Neutrophil (primary cell): ENCODE data around the gene MUC2.
A peak's percentile ranks its signal among the peaks of the same experiment; 100 is the strongest.

ENCODE experiments used
- H3K27ac ChIP-seq: fragments of 200-600 bp; sonication (generic); 2 replicates; pipeline ENCODE4 v1.5.1; 2016; ENCODE audit warnings: mild to moderate bottlenecking, moderate library complexity
- H3K27me3 ChIP-seq: fragments of 200-600 bp; sonication (generic); 2 replicates; pipeline ENCODE4 v1.6.0; 2016; ENCODE audit warnings: mild to moderate bottlenecking
- H3K36me3 ChIP-seq: fragments of 200-600 bp; sonication (generic); 2 replicates; pipeline ENCODE4 v1.5.1; 2017
- H3K4me1 ChIP-seq, 2 experiments: fragments of 200-600 bp in 1 of 2; sonication (generic) in 1 of 2; 1 replicate in 1 of 2; 2 replicates in 1 of 2; pipeline versions ENCODE4 v1.5.1 to v1.6.1; 2013 to 2016; ENCODE audit warnings: low read depth in 1 of 2, low read length in 1 of 2, mild to moderate bottlenecking in 1 of 2, moderate library complexity in 1 of 2; ENCODE audit not compliant: control insufficient read depth in 1 of 2, insufficient read depth in 1 of 2
- H3K4me3 ChIP-seq, 2 experiments: fragments of 200-600 bp in 1 of 2; sonication (generic) in 1 of 2; 1 replicate in 1 of 2; 2 replicates in 1 of 2; pipeline ENCODE4 v1.5.1; 2013 to 2016; ENCODE audit warnings: low read depth in 1 of 2, low read length in 1 of 2, mild to moderate bottlenecking in 1 of 2, moderate library complexity in 1 of 2
- H3K9me3 ChIP-seq: fragments of 200-600 bp; sonication (generic); 2 replicates; pipeline ENCODE4 v1.5.1; 2016
- TF ChIP-seq, protein P1 (sequence below): fragments of 200-600 bp; sonication (generic); IDR thresholded peaks from 2 replicates; pipeline ENCODE4 v1.5.1; 2016; ENCODE audit warnings: antibody characterized with exemption

Gene MUC2

DNA sequence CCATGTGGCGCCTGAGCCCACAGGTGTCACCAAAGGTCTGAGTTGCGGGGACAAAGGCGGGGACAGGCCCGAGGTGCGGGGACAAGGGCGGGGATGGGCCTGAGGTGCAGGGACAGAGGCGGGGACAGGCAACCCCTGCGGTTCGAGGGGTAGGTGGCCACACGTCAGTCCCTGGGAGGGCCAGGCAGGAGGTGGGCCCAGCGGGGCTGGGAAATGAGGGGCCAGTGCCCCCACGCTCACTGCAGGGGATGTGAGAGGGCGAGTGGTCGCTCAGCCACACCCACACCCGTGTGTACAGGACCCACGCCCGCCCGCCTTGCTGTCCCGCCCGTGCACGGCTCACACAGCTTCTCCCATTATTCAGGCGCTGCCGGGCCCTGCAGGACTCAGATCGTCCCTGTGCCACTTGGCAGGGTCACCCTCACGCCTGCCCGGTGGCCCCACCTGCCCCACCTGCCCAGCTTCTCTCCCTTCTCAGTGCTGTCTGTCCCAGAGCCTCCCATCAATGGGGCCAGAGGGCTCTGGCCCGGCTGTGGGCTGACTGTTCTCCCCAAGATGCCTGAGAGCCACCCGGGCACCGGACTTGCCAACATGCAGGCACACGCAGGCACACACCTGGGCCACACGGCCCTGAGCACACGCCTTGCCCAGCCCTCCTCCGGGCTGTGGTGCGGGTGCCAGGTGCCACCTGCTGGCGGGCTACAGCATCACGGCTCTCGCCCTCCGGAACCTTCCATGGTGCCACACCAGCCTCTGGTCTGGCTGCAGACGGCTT lies 23.9 kb upstream of the MUC2 start:
- H3K4me3 ChIP-seq: no peak overlapping the region
- TF ChIP-seq, protein P1, sequence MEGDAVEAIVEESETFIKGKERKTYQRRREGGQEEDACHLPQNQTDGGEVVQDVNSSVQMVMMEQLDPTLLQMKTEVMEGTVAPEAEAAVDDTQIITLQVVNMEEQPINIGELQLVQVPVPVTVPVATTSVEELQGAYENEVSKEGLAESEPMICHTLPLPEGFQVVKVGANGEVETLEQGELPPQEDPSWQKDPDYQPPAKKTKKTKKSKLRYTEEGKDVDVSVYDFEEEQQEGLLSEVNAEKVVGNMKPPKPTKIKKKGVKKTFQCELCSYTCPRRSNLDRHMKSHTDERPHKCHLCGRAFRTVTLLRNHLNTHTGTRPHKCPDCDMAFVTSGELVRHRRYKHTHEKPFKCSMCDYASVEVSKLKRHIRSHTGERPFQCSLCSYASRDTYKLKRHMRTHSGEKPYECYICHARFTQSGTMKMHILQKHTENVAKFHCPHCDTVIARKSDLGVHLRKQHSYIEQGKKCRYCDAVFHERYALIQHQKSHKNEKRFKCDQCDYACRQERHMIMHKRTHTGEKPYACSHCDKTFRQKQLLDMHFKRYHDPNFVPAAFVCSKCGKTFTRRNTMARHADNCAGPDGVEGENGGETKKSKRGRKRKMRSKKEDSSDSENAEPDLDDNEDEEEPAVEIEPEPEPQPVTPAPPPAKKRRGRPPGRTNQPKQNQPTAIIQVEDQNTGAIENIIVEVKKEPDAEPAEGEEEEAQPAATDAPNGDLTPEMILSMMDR: peak; percentile 48
- no peaks in the 10 kb centered on the region for H3K36me3 ChIP-seq
- H3K9me3 ChIP-seq: no peaks in the 10 kb centered on the region
- H3K4me1 ChIP-seq: peaks cover 24 to 36% of the 10 kb centered on the region in 2 experiments
- H3K27me3 ChIP-seq: no peaks in the 10 kb centered on the region
- no peak overlapping the region for H3K27ac ChIP-seq

- Histone ChIP-seq H3K27me3 (no peaks in the 10 kb centered on the region), H3K36me3 (no peaks in the 10 kb centered on the region), H3K4me3 (no peak overlapping the region), H3K4me1 (peaks cover 24 to 36% of the 10 kb centered on the region in 2 experiments), H3K27ac (no peak overlapping the region), H3K9me3 (no peaks in the 10 kb centered on the region)
- TF ChIP-seq, protein P1: no peak
Observed at GRCh38 chr11:1051356-1052132, 23.1 kb upstream of the MUC2 start.

GRCh38 chr11:1052133-1053011 lies 22.3 kb upstream of the MUC2 start:
- no peaks in the 10 kb centered on the region for H3K9me3 ChIP-seq
- no peaks in the 10 kb centered on the region for H3K36me3 ChIP-seq
- peaks cover 23 to 35% of the 10 kb centered on the region in 2 experiments for H3K4me1 ChIP-seq
- H3K4me3 ChIP-seq: no peak overlapping the region
- H3K27me3 ChIP-seq: no peaks in the 10 kb centered on the region
- no peak overlapping the region for H3K27ac ChIP-seq
- TF ChIP-seq, protein P1: no peak

DNA sequence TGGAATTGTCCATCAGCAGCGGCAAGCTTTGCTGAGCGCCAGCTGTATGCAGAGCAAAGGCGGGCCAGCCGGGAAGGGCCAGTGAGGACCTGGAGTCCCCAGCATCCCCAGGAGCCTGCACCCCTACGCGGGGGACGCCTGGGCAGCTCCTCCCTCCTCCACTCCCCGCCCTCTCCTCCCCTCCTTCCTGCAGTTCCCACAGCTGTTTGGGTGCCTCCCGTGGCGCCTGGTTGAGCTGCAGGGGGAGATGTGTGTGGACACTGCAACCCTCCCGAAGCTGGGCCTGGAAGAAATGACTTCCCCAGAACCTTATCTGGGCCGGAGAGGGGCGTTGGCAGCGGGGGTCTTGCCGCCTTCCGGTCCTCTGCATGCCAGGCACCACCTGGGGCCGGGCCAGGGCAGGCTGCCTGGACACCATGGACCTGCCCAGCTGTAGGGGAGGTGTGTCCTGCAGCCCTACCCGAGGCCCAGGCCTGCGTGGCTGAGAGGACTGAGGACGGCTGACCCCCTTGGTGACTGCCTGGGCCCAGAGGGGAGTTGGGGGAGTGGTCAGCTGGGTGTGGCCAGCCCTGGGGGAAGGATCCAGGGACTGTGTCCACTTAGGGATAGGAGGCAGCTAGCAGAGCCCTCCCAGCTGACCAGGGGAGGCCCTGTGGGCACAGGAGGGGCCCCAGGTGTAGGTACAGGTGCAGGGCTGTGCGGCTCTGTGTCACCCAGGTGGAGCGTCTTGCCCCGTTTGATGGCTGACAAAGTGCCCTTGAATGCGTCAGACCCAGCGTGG lies 21.4 kb upstream of the MUC2 start:
- H3K4me1 ChIP-seq: peaks cover 15 to 27% of the 10 kb centered on the region in 2 experiments
- H3K27me3 ChIP-seq: no peaks in the 10 kb centered on the region
- H3K9me3 ChIP-seq: no peaks in the 10 kb centered on the region
- H3K4me3 ChIP-seq: no peak overlapping the region
- no peak overlapping the region for H3K27ac ChIP-seq
- H3K36me3 ChIP-seq: no peaks in the 10 kb centered on the region
- TF ChIP-seq, protein P1: no peak
